Astrocyte of the spinal cord (primary cell): ENCODE data around the gene DMC1.

ENCODE experiments used
- DNase-seq: peaks from one replicate; pipeline ENCODE4 v3.0.0; 2011; ENCODE audit warnings: low read depth, low spot score
- H3K4me3 ChIP-seq: 2 replicates; pipeline ENCODE4 v1.5.1; 2011; ENCODE audit warnings: low read depth, mild to moderate bottlenecking, low read length, moderate library complexity
- CTCF ChIP-seq: IDR thresholded peaks from 2 replicates; pipeline ENCODE4 v1.5.1; 2012; ENCODE audit warnings: low read depth, mild to moderate bottlenecking, low read length, inconsistent platforms
- in situ Hi-C: cut with HindIII; loops from 2 replicates; pipeline ENCODE4 v1.10.0; 2017; ENCODE audit warnings: low sequenced_read_pairs

DMC1 gene

DNA sequence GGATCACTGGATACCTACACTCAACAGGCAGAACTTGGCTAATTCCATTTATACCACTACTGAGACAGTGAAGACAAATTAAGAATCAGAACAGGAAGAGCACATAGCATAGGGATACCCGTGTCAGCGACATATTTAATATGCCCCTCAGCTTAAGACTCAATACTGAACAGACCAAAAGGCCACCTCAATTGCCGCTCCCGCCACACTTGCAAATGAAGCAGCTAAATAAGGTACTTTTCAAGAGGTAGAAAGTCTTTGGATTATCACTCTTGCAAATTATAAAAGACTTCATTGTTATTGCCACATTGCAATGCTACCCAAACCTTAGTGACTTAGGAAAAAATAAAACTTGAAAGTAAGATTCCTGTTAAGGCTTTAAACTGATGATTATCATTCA, 67.0 kb downstream of the DMC1 start:
- no peak for TF ChIP-seq CTCF
- peak overlapping the region; percentile 85 for H3K4me3 ChIP-seq
- DNase-seq, result no peak
- in situ Hi-C loops, result no loop called here

- DNase-seq, result no peak
- no peak for TF ChIP-seq CTCF
- in situ Hi-C loops, result no loop called here
- H3K4me3 ChIP-seq, result no peak overlapping the region
Measured at GRCh38 chr22:38501797-38502672, 67.9 kb downstream of the DMC1 start.

- no peak overlapping the region for H3K4me3 ChIP-seq
- in situ Hi-C loops, result no loop called here
- TF ChIP-seq CTCF, result no peak
- DNase-seq, result no peak
Measured at GRCh38 chr22:38497869-38498268, 72.1 kb downstream of the DMC1 start.

DNA sequence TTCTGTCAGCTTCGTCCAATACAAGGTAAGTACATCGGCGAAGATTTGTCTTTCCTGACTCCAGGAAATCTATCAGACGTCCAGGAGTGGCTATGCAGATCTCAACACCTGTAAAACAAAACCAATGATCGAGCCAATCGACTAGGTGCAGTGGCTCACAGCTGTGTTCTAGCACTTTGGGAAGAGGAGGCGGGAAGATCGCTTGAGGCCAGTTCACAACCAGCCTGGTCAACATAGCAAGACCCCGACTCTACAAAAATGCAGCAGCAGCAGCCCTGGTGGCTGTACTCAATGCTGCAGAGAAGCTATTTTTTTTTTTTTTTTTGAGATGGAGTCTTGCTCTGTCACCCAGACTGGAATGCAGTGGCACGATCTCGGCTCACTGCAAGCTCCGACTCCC, 75.0 kb downstream of the DMC1 start:
- peak; percentile 7 for TF ChIP-seq CTCF
- no peak overlapping the region for H3K4me3 ChIP-seq
- in situ Hi-C loops, result no loop called here
- no peak for DNase-seq

GRCh38 chr22:38494498-38494897, 75.5 kb downstream of the DMC1 start:
- H3K4me3 ChIP-seq, result no peak overlapping the region
- no peak for DNase-seq
- in situ Hi-C loops, result no loop called here
- TF ChIP-seq CTCF, result no peak

GRCh38 chr22:38491707-38492348, 78.2 kb downstream of the DMC1 start:
- no peak for DNase-seq
- no peak for TF ChIP-seq CTCF
- no peak overlapping the region for H3K4me3 ChIP-seq
- in situ Hi-C loops, result no loop called here
